Measurements from ENCODE around the gene WASL.
A peak's percentile ranks its signal among the peaks of the same experiment; 100 is the strongest.
"Not testable (repeated sequence)": the region's sequence is repeated elsewhere in the genome, so short reads cannot be mapped to it uniquely, and the experiment has no call there.

The WASL gene

GRCh38 chr7:123748734-123749536 lies at the start of gene WASL:
WASL (minus strand) TSS chr7:123749003; CDS start chr7:123748734, 269 bp downstream.
- peak within 1 kb of the TSS; percentile 90 for H3K4me3 ChIP-seq (ENCODE audit: control insufficient read depth, low read depth, low read length)
- TF ChIP-seq CTCF (IDR thresholded peaks at IDR 0.05; ENCODE audit: control insufficient read depth, insufficient read depth, low read depth, low read length, missing control alignments) = no peak
- DNase-seq (ENCODE audit: low read depth) = peak; percentile 55

GRCh38 chr7:123797673-123798531 lies 49.1 kb upstream of the WASL start:
- TF ChIP-seq CTCF (IDR thresholded peaks at IDR 0.05; ENCODE audit: control insufficient read depth, insufficient read depth, low read depth, low read length, missing control alignments) = peak; percentile 43
- H3K4me3 ChIP-seq (ENCODE audit: control insufficient read depth, low read depth, low read length) = no peak overlapping the region
- DNase-seq (ENCODE audit: low read depth) = peak; percentile 45

- no peak overlapping the region for H3K4me3 ChIP-seq (ENCODE audit: control insufficient read depth, low read depth, low read length)
- DNase-seq (ENCODE audit: low read depth) = no peak
- TF ChIP-seq CTCF (IDR thresholded peaks at IDR 0.05; ENCODE audit: control insufficient read depth, insufficient read depth, low read depth, low read length, missing control alignments) = no peak
Observed at GRCh38 chr7:123796568-123796967, 47.8 kb upstream of the WASL start.

GRCh38 chr7:123795917-123796316 lies 47.1 kb upstream of the WASL start:
- no peak for DNase-seq (ENCODE audit: low read depth)
- TF ChIP-seq CTCF (IDR thresholded peaks at IDR 0.05; ENCODE audit: control insufficient read depth, insufficient read depth, low read depth, low read length, missing control alignments) = no peak
- no peak overlapping the region for H3K4me3 ChIP-seq (ENCODE audit: control insufficient read depth, low read depth, low read length)

GRCh38 chr7:123795116-123795515 lies 46.3 kb upstream of the WASL start:
- not testable (repeated sequence) for H3K4me3 ChIP-seq (ENCODE audit: control insufficient read depth, low read depth, low read length); DNase-seq (ENCODE audit: low read depth)

- TF ChIP-seq CTCF (IDR thresholded peaks at IDR 0.05; ENCODE audit: control insufficient read depth, insufficient read depth, low read depth, low read length, missing control alignments) = no peak
- no peak for DNase-seq (ENCODE audit: low read depth)
- H3K4me3 ChIP-seq (ENCODE audit: control insufficient read depth, low read depth, low read length) = no peak overlapping the region
Observed at GRCh38 chr7:123792547-123792946, 43.7 kb upstream of the WASL start.

- H3K4me3 ChIP-seq (ENCODE audit: control insufficient read depth, low read depth, low read length) = no peak overlapping the region
- no peak for DNase-seq (ENCODE audit: low read depth)
- no peak for TF ChIP-seq CTCF (IDR thresholded peaks at IDR 0.05; ENCODE audit: control insufficient read depth, insufficient read depth, low read depth, low read length, missing control alignments)
Observed at GRCh38 chr7:123791001-123791400, 42.2 kb upstream of the WASL start.
